AG04449 (cell line): ENCODE results near the gene ZMAT5.

ENCODE experiments used
- CTCF ChIA-PET: fragments of 350-600 bp; formaldehyde crosslinking; extraction: SDS; loops from one replicate; lab custom pipeline; 2021; ENCODE audit warnings: antibody characterized with exemption; lab: Yijun Ruan, JAX
- POLR2A ChIA-PET: fragments of 400-600, 350-600 bp; formaldehyde crosslinking; extraction: SDS; loops from one replicate; lab custom pipeline; 2020; ENCODE audit warnings: antibody characterized with exemption, inconsistent platforms; lab: Yijun Ruan, JAX
- DNase-seq: peaks from one replicate; pipeline ENCODE4 v3.0.0-alpha.2; 2010; ENCODE audit warnings: low read depth, low spot score
- H3K4me3 ChIP-seq: 2 replicates; pipeline ENCODE4 v1.5.1; 2011; ENCODE audit warnings: low read depth, mild to moderate bottlenecking, control low read depth, low read length
- TF ChIP-seq, protein P1 (sequence below): IDR thresholded peaks from one replicate; pipeline ENCODE4 v1.5.1; 2011; ENCODE audit warnings: mild to moderate bottlenecking, moderate library complexity, low read length, control low read depth, inconsistent platforms; ENCODE audit not compliant: insufficient read depth; ENCODE audit errors: missing control alignments

ZMAT5 gene

DNA sequence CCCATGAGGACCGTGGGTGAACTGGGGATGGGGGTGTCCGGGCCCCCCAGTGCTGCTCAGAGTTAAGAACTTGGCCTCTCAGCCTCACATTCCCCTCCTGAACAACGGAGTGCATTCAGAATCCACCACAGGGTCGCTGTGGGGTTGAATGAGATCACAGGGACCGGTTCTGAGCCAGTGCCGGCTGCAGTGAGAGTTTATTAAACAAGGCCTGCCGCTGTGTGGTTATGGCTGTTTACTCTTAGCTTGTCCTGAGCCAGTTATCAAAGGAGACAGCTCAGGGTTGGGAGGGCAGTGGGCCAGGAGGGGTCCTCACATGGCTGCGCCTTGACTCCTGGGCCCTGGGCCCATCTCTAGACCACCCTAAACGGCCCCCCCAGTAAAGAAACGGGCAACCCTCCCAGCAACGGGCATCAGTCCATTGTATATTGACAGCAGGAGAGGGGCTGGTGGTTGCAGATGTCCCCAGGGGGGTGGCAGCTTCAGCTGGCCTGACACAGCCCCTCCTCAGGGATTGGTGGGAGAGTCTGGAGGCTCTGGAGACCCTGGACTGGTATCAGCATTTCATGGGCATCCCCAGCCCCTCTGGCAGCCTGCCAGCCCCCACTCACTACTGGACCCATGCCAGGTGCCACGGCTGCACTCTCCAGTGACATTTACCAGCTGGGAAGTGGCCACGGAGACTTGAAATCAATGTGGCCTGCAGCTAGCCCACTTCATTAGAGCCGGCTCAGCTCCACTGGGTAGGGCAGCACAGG, 62.1 kb downstream of the ZMAT5 start:
- TF ChIP-seq, protein P1, sequence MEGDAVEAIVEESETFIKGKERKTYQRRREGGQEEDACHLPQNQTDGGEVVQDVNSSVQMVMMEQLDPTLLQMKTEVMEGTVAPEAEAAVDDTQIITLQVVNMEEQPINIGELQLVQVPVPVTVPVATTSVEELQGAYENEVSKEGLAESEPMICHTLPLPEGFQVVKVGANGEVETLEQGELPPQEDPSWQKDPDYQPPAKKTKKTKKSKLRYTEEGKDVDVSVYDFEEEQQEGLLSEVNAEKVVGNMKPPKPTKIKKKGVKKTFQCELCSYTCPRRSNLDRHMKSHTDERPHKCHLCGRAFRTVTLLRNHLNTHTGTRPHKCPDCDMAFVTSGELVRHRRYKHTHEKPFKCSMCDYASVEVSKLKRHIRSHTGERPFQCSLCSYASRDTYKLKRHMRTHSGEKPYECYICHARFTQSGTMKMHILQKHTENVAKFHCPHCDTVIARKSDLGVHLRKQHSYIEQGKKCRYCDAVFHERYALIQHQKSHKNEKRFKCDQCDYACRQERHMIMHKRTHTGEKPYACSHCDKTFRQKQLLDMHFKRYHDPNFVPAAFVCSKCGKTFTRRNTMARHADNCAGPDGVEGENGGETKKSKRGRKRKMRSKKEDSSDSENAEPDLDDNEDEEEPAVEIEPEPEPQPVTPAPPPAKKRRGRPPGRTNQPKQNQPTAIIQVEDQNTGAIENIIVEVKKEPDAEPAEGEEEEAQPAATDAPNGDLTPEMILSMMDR = no peak
- ChIA-PET POLR2A (interaction anchor here (0.6 kb wide), 1 partner anchor 12 kb away, joined by 3 read pairs; no protein-coding TSS in a partner anchor), CTCF (interaction anchor here (0.7 to 0.8 kb wide), 2 partner anchors 10 to 386 kb away, joined by 3 to 4 read pairs; no protein-coding TSS in a partner anchor)
- no peak overlapping the region for H3K4me3 ChIP-seq
- DNase-seq = no peak

DNA sequence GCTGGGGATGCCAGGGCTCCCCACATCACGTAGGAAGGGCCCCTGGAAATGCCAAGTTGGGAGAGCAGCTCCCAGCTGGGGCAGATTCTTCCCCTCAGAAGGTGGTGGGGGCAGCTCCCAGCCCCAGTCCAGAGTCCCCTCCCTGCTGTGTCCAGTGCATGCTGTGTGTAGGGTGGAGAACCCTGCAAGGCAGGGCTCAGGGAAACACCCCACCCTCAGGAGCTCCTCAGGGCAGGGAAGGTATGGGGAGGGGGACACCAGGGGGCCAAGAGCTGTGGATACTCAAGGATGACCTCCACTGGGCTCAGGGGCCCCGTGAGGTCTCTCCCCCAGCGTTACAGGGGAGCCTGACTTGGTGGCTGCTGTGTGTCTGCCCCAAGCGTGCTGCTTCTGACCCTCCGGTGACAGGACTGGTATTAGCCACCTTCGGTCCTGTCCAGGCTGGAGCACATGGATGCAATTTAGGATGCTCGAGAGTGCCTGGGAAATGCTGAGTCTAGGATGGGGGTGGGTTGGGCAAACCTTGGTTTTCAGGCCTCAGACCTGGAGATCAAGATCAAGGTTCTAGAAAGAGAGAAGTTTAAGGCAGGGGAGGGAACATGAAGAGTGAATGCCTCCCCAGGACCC, 63.1 kb downstream of the ZMAT5 start:
- TF ChIP-seq, protein P1 = no peak
- ChIA-PET CTCF (interaction anchor here (1.0 to 1.1 kb wide), 3 partner anchors 13 to 304 kb away, joined by 3 to 4 read pairs (median 3); no protein-coding TSS in a partner anchor), POLR2A (no interaction called here)
- DNase-seq = no peak
- no peak overlapping the region for H3K4me3 ChIP-seq

DNA sequence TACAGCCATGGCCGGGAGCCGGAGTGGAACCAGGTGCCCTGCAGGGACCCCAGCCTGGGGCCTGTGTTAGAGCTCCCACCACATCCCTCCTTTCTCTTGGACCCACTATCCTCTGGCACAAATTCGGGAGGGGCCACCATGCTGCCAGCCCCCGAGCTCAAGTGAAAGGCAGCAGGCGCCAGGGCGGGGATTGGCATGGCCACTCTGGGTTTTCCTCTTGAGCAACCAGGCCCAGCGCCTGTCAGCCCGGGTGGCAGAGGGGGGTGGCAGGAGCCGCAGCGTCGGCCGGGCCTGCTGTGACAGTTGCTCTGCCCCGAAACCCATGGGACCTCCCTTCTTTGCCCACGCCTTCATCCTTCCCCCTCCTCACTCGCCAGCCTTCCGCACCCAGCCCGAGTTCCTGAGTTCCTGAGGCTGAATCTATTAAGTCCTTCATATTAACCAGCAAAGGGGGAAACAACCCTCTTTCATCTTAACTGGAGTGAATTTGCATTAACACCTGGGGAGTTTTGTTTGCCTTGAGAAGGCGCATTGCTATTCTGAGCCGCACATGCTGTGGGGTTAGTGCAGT, 63.8 kb downstream of the ZMAT5 start:
- DNase-seq = no peak
- H3K4me3 ChIP-seq = no peak overlapping the region

DNA sequence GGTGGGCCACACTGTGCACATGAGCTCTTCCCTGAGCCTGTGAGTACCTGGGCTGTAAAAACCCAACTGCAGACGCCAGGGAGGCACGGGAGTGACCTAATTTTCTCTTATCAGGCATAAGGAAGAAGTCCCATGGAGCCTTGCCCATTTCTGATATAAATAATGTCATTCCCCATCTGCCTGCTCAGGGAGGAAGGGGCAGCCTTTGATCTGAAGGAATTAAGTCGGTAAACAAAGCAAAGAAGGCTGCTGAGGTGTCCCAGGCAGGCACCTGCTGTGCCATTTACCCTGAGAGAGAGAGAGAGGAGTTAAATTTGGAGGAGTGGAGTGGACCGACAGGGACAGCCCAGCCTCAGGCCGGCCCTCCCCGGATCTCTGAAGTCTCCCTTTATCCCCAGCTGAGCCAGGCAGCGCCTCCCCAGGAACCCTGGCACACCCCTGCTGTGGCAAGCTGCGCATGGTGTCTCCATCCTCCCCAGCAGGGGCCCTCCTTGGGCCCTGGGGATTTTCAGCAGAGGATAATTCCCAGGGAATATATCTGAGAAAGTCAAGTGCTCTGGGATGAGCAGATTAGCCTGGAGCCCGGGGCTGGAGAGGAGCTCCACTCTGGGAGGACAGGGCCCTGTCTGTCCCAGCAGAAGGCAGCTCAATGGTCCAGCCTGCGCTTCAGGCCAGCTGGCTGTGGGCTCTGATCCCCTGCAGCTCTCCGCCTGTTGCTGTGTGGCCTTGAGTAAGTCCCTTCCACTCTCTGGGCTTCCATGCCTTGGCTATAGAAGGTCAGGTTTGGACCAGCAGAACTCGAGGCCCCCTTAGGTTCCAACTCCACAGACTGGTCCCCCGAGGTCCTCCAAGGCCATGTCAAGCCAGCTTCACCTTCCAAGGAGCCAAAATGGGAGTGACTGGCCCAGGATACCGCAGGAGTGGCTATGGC, 64.5 kb downstream of the ZMAT5 start:
- no peak for DNase-seq
- no peak overlapping the region for H3K4me3 ChIP-seq
- POLR2A ChIA-PET = interaction anchor here (0.6 kb wide), 1 partner anchor 312 kb away, joined by 3 read pairs; no protein-coding TSS in a partner anchor
- TF ChIP-seq, protein P1 = no peak
- CTCF ChIA-PET = interaction anchor here (0.9 to 2.5 kb wide), 8 partner anchors 13 to 386 kb away, joined by 3 to 13 read pairs (median 5); no protein-coding TSS in a partner anchor

More for the DNA sequence above, 63.8 kb downstream of the ZMAT5 start:
- CTCF ChIA-PET = interaction anchor here (1.0 to 2.5 kb wide), 5 partner anchors 12 to 386 kb away, joined by 3 to 10 read pairs (median 4); no protein-coding TSS in a partner anchor
- TF ChIP-seq, protein P1 = no peak
- POLR2A ChIA-PET = no interaction called here

DNA sequence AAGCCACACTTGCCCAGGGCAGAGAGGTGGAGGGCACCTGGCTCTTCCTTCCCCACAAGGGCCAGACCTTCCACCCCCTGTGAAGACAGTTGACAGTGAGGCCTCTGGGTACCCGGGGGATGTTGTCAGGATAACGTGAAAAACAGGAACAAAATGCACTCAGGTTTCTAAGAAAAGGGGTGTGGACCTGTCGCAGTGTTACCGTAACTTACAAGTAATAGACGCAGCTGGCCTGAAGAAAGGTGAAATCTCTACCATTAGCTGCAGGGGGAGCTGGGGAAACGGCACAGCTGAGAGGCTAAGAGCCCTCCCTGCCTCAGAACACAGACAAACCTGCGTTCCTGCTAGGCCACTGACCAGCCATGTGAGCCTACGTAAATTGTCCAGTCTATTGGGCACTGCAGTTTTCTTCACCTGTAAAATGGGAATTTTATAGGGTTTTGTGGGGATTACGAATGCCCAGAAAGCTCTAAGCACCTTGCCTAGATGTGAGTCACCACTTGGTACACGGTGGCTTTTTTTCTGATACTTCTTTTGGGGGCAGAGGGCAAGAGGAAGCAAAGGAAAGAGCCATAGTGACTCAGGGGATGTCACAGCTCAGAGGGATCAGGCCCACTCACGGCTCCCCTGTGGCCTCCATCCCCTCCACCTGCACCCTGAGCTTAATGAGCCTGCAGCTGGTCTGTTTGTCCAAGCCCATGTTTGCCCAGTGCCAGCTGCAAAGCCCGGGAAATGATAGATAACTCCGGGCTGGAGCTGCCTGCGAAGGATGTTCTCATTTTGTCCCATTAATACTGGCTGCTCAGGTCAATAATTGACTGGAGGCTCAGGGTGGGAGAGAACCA, 65.4 kb downstream of the ZMAT5 start:
- POLR2A ChIA-PET = no interaction called here
- CTCF ChIA-PET = interaction anchor here (0.9 to 2.5 kb wide), 7 partner anchors 12 to 387 kb away, joined by 3 to 13 read pairs (median 6); no protein-coding TSS in a partner anchor
- DNase-seq = no peak
- TF ChIP-seq, protein P1 = peak; percentile 14
- H3K4me3 ChIP-seq = no peak overlapping the region
